OCI-LY1 (cell line): ENCODE measurements around the gene LYPD6.

Experiments used
- EZH2 ChIP-seq: fragments of 200-600 bp; sonication (generic), shearing (Covaris generic); IDR thresholded peaks from 2 replicates; pipeline ENCODE4 v1.8.0; 2017; ENCODE audit warnings: borderline replicate concordance, mixed run types, mild to moderate bottlenecking, antibody characterized with exemption, low read length, moderate library complexity, mixed read lengths
- TF ChIP-seq, protein P1 (sequence below): fragments of 200-600 bp; sonication (generic), shearing (Covaris generic); IDR thresholded peaks from 2 replicates; pipeline ENCODE4 v1.5.1; 2017; ENCODE audit warnings: mild to moderate bottlenecking, antibody characterized with exemption, low read length, moderate library complexity, mixed read lengths

DNA sequence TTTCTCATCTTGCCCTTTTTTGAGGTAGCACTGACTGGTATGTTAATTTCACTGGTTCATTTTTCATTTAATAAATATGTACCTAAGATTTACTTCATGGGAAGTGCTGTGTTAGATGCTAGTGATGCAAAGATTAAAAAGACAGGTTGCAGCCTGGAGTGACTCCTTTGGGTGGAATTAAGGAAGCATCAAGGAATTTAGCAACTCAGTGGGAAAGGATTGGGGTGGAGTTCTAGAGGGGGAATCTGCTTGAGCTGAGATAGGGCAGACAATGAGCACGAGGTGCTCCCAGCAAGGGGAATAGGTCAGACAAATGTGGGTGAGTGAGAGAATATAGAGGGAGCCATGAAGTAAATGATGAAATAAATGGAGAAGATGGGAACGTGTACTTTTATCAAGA lies 57.0 kb downstream of the LYPD6 start:
- TF ChIP-seq, protein P1, sequence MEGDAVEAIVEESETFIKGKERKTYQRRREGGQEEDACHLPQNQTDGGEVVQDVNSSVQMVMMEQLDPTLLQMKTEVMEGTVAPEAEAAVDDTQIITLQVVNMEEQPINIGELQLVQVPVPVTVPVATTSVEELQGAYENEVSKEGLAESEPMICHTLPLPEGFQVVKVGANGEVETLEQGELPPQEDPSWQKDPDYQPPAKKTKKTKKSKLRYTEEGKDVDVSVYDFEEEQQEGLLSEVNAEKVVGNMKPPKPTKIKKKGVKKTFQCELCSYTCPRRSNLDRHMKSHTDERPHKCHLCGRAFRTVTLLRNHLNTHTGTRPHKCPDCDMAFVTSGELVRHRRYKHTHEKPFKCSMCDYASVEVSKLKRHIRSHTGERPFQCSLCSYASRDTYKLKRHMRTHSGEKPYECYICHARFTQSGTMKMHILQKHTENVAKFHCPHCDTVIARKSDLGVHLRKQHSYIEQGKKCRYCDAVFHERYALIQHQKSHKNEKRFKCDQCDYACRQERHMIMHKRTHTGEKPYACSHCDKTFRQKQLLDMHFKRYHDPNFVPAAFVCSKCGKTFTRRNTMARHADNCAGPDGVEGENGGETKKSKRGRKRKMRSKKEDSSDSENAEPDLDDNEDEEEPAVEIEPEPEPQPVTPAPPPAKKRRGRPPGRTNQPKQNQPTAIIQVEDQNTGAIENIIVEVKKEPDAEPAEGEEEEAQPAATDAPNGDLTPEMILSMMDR = no peak
- TF ChIP-seq EZH2 = no peak
